A549 (cell line): ENCODE measurements around the gene IGSF3.
"Not testable (repeated sequence)": the region's sequence is repeated elsewhere in the genome, so short reads cannot be mapped to it uniquely, and the experiment has no call there.

Experiments used
- BHLHE40 ChIP-seq: IDR thresholded peaks from 2 replicates; pipeline ENCODE4 v1.6.1; 2012; ENCODE audit warnings: low read depth, low read length, inconsistent platforms
- KDM1A ChIP-seq: fragments of 200-600 bp; sonication (generic); IDR thresholded peaks from 2 replicates; pipeline ENCODE4 v1.6.1; 2016; ENCODE audit warnings: low read depth, mild to moderate bottlenecking
- ZSCAN20 ChIP-seq: fragments of 250-450 bp; sonication (Bioruptor Pico); IDR thresholded peaks from 2 replicates; pipeline ENCODE4 v1.8.0; 2022; ENCODE audit warnings: mild to moderate bottlenecking, moderate library complexity
- TF ChIP-seq, protein P1 (sequence below): fragments of 200-600 bp; sonication (generic); IDR thresholded peaks from 2 replicates; pipeline ENCODE4 v1.6.1; 2016; ENCODE audit warnings: antibody characterized with exemption, mild to moderate bottlenecking, moderate library complexity
- TF ChIP-seq, protein P2 (sequence below): fragments of 450-650 bp; IDR thresholded peaks from 2 replicates; pipeline ENCODE4 v1.6.1; 2014; ENCODE audit warnings: antibody characterized with exemption

DNA sequence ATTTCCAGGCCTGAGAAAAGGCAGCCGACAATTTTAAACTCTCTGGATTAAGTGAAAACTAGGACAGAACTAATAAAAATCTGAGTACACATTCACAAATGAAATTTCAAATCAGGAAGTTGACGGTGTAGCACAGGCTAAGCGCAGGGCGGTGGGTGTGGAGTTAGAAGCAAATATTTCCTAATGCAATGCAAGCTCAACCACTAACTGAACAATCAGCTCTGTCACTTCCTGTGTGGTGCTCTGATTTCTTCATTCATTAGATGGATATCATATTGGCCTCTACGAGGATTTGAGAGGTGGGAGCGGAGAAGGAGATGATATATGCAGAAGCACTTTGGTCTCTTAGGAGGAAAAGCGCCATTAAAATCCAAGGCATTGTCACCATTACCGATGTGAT, 61.5 kb downstream of the IGSF3 start:
- not testable (repeated sequence) for TF ChIP-seq BHLHE40; ZSCAN20 (CRISPR knock-in tag); KDM1A
- TF ChIP-seq, protein P1, sequence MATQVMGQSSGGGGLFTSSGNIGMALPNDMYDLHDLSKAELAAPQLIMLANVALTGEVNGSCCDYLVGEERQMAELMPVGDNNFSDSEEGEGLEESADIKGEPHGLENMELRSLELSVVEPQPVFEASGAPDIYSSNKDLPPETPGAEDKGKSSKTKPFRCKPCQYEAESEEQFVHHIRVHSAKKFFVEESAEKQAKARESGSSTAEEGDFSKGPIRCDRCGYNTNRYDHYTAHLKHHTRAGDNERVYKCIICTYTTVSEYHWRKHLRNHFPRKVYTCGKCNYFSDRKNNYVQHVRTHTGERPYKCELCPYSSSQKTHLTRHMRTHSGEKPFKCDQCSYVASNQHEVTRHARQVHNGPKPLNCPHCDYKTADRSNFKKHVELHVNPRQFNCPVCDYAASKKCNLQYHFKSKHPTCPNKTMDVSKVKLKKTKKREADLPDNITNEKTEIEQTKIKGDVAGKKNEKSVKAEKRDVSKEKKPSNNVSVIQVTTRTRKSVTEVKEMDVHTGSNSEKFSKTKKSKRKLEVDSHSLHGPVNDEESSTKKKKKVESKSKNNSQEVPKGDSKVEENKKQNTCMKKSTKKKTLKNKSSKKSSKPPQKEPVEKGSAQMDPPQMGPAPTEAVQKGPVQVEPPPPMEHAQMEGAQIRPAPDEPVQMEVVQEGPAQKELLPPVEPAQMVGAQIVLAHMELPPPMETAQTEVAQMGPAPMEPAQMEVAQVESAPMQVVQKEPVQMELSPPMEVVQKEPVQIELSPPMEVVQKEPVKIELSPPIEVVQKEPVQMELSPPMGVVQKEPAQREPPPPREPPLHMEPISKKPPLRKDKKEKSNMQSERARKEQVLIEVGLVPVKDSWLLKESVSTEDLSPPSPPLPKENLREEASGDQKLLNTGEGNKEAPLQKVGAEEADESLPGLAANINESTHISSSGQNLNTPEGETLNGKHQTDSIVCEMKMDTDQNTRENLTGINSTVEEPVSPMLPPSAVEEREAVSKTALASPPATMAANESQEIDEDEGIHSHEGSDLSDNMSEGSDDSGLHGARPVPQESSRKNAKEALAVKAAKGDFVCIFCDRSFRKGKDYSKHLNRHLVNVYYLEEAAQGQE = not testable (repeated sequence)
- TF ChIP-seq, protein P2, sequence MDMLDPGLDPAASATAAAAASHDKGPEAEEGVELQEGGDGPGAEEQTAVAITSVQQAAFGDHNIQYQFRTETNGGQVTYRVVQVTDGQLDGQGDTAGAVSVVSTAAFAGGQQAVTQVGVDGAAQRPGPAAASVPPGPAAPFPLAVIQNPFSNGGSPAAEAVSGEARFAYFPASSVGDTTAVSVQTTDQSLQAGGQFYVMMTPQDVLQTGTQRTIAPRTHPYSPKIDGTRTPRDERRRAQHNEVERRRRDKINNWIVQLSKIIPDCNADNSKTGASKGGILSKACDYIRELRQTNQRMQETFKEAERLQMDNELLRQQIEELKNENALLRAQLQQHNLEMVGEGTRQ = not testable (repeated sequence)
